ENCODE data around the gene SNX27. TPM values are rescaled to one million over a fixed set of nuclear protein-coding genes. Genes with fewer than 3 reads are reported as not detected.
A peak's percentile ranks its signal among the peaks of the same experiment; 100 is the strongest.

The SNX27 gene
- total and polyA plus RNA-seq, 2 donors (not counting 1 experiment from before 2014, with no cell fraction given), result 13.5 to 45.6 TPM

- Mint-ChIP-seq H3K9me3 (ENCODE audit: insufficient read depth) (no peaks in the 10 kb centered on the region), H3K4me1 (peaks cover 29% of the 10 kb centered on the region), H3K27ac (no peak overlapping the region), H3K27me3 (peaks cover 58% of the 10 kb centered on the region), H3K4me3 (peak overlapping the region; percentile 85)
- Histone ChIP-seq H3K9me3 (ENCODE audit: control extremely low read depth in 1 of 3, control insufficient read depth in 2 of 3, insufficient read depth in 1 of 3, low read length in 2 of 3) (peaks cover 0 to 8% (median 0%) of the 10 kb centered on the region in 3 donors), H4K20me1 (ENCODE audit: control insufficient read depth, insufficient read depth, low read length, poor library complexity, severe bottlenecking) (no peaks in the 10 kb centered on the region), H3K4me3 (ENCODE audit: control extremely low read depth in 1 of 5, extremely low read depth in 1 of 5, insufficient read depth in 1 of 5, low read depth in 2 of 5, low read length in 4 of 5) (peak overlapping the region in 2 of 5 experiments; percentile 47 to 58), H3K27me3 (replicated peaks in 1 of 4; ENCODE audit: control extremely low read depth in 1 of 4, control insufficient read depth in 3 of 4, insufficient read depth in 4 of 4, low read length in 3 of 4) (peaks cover 0 to 57% (median 29%) of the 10 kb centered on the region in 4 experiments), H3K36me3 (replicated peaks in 1 of 2; ENCODE audit: control extremely low read depth in 1 of 2, control insufficient read depth in 1 of 2, extremely low read depth in 1 of 2, insufficient read depth in 2 of 2, low read length in 1 of 2) (no peaks in the 10 kb centered on the region), H3K4me2 (replicated peaks; ENCODE audit: low read depth, low read length, poor library complexity, severe bottlenecking) (peak overlapping the region; percentile 95), H2AFZ (ENCODE audit: insufficient read depth, low read depth, low read length, poor library complexity, severe bottlenecking) (peak overlapping the region; percentile 80), H3K9ac (ENCODE audit: low read length) (no peak overlapping the region), H3K27ac (ENCODE audit: low read length in 2 of 2) (no peak overlapping the region), H3K4me1 (ENCODE audit: control insufficient read depth in 2 of 2, insufficient read depth in 2 of 2, low read length in 2 of 2) (peaks cover 20 to 27% of the 10 kb centered on the region in 2 donors), H3K79me2 (ENCODE audit: control insufficient read depth, insufficient read depth, low read length) (no peaks in the 10 kb centered on the region)
- ChIA-PET POLR2A (no interaction called here), CTCF (no interaction called here)
- no CpG with 5 or more reads among the region's 1 CpG for whole genome bisulfite sequencing (ENCODE audit: insufficient coverage)
- TF ChIP-seq EZH2 (IDR thresholded peaks at IDR 0.05; ENCODE audit: borderline replicate concordance, insufficient read depth, low read depth, low read length, poor library complexity, severe bottlenecking) (no peak), CTCF (IDR thresholded peaks at IDR 0.05) (no peak)
- DNase-seq (no peak), ATAC-seq (ENCODE audit: low read depth) (no peak)
- intact Hi-C loops (cut with micrococcal nuclease), result loop anchor here (2.0 to 10.0 kb wide), 2 partner anchors 43 to 115 kb away; partner anchors contain the start of genes C2CD4D, MRPL9 and RORC
These were observed 108.3 kb downstream of the SNX27 start for GRCh38 chr1:151720125-151720524.

GRCh38 chr1:151720554-151720953, 108.7 kb downstream of the SNX27 start:
- intact Hi-C loops (cut with micrococcal nuclease), result loop anchor here (2.0 to 10.0 kb wide), 2 partner anchors 42 to 114 kb away; partner anchors contain the start of genes C2CD4D, MRPL9 and RORC
- Histone ChIP-seq H3K36me3 (replicated peaks in 1 of 2; ENCODE audit: control extremely low read depth in 1 of 2, control insufficient read depth in 1 of 2, extremely low read depth in 1 of 2, insufficient read depth in 2 of 2, low read length in 1 of 2) (no peaks in the 10 kb centered on the region), H3K4me2 (replicated peaks; ENCODE audit: low read depth, low read length, poor library complexity, severe bottlenecking) (peak overlapping the region; percentile 95), H4K20me1 (ENCODE audit: control insufficient read depth, insufficient read depth, low read length, poor library complexity, severe bottlenecking) (no peaks in the 10 kb centered on the region), H3K9me3 (ENCODE audit: control extremely low read depth in 1 of 3, control insufficient read depth in 2 of 3, insufficient read depth in 1 of 3, low read length in 2 of 3) (peaks cover 0 to 8% (median 0%) of the 10 kb centered on the region in 3 donors), H3K27ac (ENCODE audit: low read length in 2 of 2) (peak overlapping the region; percentile 38), H2AFZ (ENCODE audit: insufficient read depth, low read depth, low read length, poor library complexity, severe bottlenecking) (peak overlapping the region; percentile 80), H3K9ac (ENCODE audit: low read length) (peak overlapping the region; percentile 68), H3K27me3 (replicated peaks in 1 of 4; ENCODE audit: control extremely low read depth in 1 of 4, control insufficient read depth in 3 of 4, insufficient read depth in 4 of 4, low read length in 3 of 4) (peaks cover 0 to 56% (median 29%) of the 10 kb centered on the region in 4 experiments), H3K79me2 (ENCODE audit: control insufficient read depth, insufficient read depth, low read length) (no peaks in the 10 kb centered on the region), H3K4me1 (ENCODE audit: control insufficient read depth in 2 of 2, insufficient read depth in 2 of 2, low read length in 2 of 2) (peaks cover 20 to 27% of the 10 kb centered on the region in 2 donors), H3K4me3 (ENCODE audit: control extremely low read depth in 1 of 5, extremely low read depth in 1 of 5, insufficient read depth in 1 of 5, low read depth in 2 of 5, low read length in 4 of 5) (peak overlapping the region; percentile 47 to 68 (median 58))
- DNase-seq (peak; percentile 41), ATAC-seq (ENCODE audit: low read depth) (peak; percentile 25)
- peaks cover 58% of the 10 kb centered on the region for H3K27me3 Mint-ChIP-seq
- peak overlapping the region; percentile 85 for H3K4me3 Mint-ChIP-seq
- H3K9me3 Mint-ChIP-seq (ENCODE audit: insufficient read depth), result no peaks in the 10 kb centered on the region
- 40% methylated on average over 1 of the region's 5 CpGs for WGBS (ENCODE audit: insufficient coverage)
- peaks cover 28% of the 10 kb centered on the region for H3K4me1 Mint-ChIP-seq
- H3K27ac Mint-ChIP-seq, result peak overlapping the region; percentile 12
- CTCF ChIA-PET, result no interaction called here
- TF ChIP-seq CTCF (IDR thresholded peaks at IDR 0.05) (no peak), EZH2 (IDR thresholded peaks at IDR 0.05; ENCODE audit: borderline replicate concordance, insufficient read depth, low read depth, low read length, poor library complexity, severe bottlenecking) (no peak)
- POLR2A ChIA-PET, result no interaction called here

All from B cell (primary cell).